ENCODE measurements around the gene PMF1.

Gene PMF1

DNA sequence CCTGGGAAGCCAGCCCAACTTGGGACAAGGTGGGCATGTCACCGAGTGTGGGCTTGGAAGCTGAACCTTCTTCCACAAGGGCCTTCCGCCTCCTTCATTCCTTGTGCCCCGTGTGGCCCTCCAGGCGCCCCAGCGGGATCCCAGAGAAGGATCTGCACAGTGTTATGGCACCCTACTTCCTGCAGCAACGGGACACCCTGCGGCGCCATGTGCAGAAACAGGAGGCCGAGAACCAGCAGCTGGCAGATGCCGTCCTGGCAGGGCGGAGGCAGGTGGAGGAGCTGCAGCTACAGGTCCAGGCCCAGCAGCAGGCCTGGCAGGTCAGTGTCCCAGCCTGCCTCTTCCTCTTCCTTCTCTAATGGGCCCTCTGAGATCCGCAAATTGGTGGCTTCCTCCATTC, 23.4 kb downstream of the PMF1 start:
- DNase-seq (ENCODE audit: low read depth) = no peak

DNA sequence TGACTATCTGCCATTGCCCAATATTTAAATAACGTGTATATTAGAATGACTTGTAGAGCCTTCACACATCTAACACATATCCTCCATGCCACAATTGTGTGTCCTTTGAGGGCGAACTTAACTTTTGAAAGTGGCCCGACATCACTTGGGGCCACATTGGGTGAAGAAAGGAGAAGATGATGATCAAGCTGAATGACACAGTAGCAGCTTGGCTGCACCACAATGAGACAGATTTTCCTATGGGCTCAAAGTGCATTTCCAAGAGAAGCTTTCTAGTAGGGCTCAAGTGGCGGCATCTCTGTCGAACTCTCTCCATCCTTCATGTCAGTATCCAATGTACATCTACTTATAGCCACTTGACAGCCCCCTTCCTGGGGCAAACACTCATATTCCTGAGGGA, 25.4 kb downstream of the PMF1 start:
- DNase-seq (ENCODE audit: low read depth) = no peak

DNA sequence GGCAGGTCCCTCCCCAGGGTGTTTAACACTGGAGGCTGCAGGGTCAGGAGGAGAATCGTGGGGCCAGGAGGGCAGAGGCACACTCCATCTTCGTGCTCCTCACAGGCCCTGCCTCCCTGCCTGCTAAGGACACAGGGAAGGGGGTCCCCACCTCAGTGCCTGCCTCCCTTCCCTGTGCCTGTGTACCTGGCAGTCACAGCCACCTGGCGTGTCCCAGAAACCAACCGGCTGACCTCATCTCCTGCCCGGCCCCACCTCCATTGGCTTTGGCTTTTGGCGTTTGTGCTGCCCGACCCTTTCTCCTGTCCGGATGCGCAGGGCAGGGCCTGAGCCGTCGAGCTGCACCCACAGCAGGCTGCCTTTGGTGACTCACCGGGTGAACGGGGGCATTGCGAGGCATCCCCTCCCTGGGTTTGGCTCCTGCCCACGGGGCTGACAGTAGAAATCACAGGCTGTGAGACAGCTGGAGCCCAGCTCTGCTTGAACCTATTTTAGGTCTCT, 28.6 kb downstream of the PMF1 start:
- DNase-seq (ENCODE audit: low read depth) = no peak

DNA sequence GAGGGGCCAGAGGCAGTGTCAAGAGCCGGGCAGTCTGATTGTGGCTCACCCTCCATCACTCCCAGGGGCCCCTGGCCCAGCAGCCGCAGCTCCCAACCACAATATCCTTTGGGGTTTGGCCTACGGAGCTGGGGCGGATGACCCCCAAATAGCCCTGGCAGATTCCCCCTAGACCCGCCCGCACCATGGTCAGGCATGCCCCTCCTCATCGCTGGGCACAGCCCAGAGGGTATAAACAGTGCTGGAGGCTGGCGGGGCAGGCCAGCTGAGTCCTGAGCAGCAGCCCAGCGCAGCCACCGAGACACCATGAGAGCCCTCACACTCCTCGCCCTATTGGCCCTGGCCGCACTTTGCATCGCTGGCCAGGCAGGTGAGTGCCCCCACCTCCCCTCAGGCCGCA, 29.1 kb downstream of the PMF1 start, which contains the start of gene BGLAP:
Gene BGLAP, plus strand, starts transcription at position 259 of the 400 bp plus-strand sequence. Its CDS starts 48 bp downstream, at position 307.
- DNase-seq (ENCODE audit: low read depth) = no peak

DNA sequence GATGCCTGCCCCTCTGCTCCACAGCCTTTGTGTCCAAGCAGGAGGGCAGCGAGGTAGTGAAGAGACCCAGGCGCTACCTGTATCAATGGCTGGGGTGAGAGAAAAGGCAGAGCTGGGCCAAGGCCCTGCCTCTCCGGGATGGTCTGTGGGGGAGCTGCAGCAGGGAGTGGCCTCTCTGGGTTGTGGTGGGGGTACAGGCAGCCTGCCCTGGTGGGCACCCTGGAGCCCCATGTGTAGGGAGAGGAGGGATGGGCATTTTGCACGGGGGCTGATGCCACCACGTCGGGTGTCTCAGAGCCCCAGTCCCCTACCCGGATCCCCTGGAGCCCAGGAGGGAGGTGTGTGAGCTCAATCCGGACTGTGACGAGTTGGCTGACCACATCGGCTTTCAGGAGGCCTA, 29.9 kb downstream of the PMF1 start:
- DNase-seq (ENCODE audit: low read depth) = no peak

DNA sequence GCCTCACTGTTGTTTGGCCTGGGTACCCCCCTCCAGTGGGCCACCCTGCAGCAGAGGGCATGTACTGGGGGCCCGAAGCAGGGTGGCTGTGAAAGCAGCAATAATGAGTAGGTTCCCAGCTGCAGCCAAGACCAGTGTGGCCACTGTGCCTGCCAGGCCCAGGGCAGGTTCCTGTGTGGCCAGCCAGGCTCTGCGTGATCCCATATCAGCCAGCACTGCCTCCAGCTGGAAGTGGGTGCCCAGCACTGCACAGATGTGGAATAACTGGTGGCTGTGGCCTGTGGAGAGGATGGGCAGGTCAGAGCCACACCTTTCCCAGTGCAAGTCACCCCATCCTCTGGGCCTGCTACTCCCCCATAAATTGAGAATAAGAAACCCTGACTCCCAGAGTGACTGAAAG, 31.3 kb downstream of the PMF1 start:
- DNase-seq (ENCODE audit: low read depth) = no peak

DNA sequence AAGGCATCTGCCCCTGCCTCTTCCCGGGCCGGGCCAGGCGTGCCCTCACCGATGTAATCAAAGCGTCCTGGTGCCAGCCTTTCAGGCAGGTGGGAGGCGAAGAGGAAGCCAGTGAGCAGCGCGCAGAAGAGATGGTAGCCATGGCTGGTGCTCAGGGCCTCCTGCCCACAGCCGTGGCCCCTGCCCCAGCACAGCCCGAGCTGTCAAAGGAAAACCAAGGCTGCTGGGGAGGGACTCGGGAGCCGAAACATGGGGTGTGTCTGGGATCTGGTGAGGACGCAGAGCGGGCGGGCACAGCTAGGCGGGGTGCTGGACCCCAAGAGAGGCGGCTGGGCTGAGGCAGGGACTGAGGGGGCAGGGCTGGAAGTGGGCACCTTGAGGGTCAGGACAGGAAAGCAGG, 31.9 kb downstream of the PMF1 start:
- DNase-seq (ENCODE audit: low read depth) = no peak

- no peak for DNase-seq (ENCODE audit: low read depth)
Measured at GRCh38 chr1:156245451-156246232, 32.8 kb downstream of the PMF1 start.

DNA sequence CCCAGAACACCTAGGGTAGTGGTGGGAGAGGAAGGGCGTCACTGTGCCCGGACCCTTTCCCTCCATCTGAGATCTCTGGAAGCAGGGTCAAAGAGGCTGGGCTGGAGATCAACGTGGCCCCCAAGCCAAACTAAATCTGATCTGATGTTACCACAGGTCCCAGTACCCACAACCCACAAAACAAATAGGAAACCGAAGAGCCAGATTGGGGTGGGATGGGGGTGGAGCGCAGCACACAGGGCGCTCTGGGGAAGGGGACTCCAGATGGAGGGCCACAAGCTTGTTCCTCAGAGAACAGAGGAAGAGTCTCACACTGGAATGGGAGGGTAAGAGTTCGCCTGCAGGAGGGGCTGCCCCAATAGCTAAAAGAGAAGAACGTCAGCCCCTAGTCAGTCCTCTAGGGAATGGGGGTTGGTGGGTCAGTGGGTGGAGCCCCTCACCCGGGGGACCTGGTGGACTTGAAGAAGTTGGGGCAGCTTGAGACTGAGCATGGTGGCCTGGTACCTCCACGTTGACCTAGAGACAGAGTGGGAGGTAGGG, 33.5 kb downstream of the PMF1 start:
- DNase-seq (ENCODE audit: low read depth) = no peak

GRCh38 chr1:156246781-156247459, 34.1 kb downstream of the PMF1 start:
- no peak for DNase-seq (ENCODE audit: low read depth)

DNA sequence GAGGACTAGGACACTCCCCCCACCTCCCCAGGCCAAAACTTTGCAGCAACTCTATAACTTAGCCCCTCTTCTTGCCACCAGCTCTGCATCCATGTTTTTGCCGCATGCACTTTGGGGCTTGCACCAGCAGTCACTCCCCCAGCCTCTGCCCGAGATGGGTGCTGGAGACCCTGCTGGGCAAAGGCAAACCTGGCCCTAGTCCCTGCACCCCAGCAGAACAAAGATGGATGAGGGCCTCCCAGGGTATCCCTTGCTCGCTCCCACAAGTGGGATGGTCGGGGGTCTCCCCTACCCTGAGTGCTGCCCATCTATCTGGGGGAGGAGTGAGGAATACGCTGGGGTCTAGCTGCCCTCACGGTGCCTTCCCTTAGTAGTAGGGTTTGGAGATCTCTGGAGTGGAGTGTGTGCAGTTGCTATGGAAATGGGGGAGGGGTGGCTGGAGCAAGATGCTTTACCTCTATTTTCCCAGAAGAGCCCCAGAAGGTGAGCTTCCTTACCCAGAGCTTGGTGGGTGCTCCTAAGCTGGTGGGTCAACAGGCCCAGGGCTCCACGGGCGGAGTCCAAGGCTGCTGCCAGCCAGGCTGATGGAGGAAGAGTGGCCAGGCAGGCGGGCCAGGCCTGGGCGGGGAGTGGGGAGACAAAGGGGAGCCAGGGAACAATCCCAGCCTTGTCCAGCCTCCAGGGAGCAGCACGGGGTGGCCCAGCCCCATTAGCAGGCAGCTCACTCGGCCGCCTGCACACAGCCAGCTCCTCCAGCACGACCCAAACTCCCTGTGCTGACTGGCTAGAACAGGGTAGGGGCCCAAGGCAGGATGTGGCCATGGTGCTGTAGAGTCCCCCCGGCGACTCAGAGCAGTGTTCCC, 34.9 kb downstream of the PMF1 start, which contains the start of gene PAQR6:
Gene PAQR6, minus strand, starts transcription at position 597 of the 863 bp plus-strand sequence. CDS start 1,325 bp downstream, outside the sequence.
- DNase-seq (ENCODE audit: low read depth) = no peak

- DNase-seq (ENCODE audit: low read depth) = no peak
Measured at GRCh38 chr1:156248323-156248683, 35.5 kb downstream of the PMF1 start.

- no peak for DNase-seq (ENCODE audit: low read depth)
Measured at GRCh38 chr1:156249593-156249992, 36.8 kb downstream of the PMF1 start.

- no peak for DNase-seq (ENCODE audit: low read depth)
Measured at GRCh38 chr1:156251527-156251926, 38.7 kb downstream of the PMF1 start.

DNA sequence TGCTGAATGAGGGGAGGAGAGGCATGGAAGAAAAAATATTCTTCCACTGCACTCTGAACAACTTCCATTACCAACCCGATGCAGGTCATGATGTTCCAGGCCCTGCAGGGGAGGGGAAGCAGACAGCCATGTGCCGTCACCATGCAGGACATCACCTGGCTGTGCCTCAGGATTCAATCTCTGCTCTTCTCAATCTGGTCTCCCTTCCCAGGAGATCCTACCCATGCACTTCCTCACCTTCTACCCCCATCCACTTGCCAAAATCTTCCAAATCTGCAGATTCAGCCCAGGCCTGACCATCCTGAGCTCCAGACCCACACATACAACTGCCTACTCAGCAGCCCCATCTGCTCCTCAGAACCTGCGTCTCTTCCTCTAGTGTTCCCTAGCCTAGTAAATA, 40.8 kb downstream of the PMF1 start:
- DNase-seq (ENCODE audit: low read depth) = no peak

DNA sequence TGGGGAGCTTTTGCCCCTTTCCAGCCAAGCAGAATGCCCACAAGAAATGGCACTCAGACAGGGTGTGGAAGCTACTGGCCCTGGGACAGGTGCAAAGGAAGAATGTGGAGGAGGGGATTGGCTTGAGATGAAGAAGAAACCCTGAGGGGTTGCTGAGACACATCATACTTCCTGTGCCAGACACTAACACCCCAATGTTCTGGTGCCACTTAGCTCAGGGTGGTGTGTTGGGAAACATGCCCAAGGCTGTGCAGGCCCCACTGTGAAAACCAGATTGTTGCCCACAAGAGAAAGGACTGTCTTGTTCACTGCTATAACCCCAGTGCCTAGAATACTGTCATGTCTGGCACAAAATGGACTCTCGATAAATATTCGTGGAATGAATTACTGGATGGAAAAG, 44.9 kb downstream of the PMF1 start:
- no peak for DNase-seq (ENCODE audit: low read depth)

- DNase-seq (ENCODE audit: low read depth) = no peak
Measured at GRCh38 chr1:156258859-156259258, 46.1 kb downstream of the PMF1 start.

- no peak for DNase-seq (ENCODE audit: low read depth)
Measured at GRCh38 chr1:156259805-156260204, 47.0 kb downstream of the PMF1 start.

DNA sequence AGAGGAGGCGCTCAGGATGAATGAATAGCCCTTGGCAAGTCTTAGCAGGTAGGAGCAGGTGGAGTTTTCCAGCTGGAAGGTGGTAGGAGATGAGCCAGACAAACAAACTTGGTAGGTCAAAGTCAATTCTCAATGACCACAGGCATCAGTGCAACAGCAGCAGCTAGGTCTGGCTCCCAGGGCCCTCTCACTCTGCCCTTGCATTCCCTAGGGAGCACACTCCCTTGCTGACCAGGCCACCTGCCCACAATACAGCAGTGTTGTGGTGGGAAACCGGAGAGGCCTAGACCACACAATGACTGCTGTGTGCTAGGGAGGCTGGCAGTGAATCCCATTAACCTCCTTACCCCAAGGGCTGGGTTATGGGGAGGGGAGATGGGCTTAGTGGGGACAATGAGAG, 48.1 kb downstream of the PMF1 start:
- no peak for DNase-seq (ENCODE audit: low read depth)

DNA sequence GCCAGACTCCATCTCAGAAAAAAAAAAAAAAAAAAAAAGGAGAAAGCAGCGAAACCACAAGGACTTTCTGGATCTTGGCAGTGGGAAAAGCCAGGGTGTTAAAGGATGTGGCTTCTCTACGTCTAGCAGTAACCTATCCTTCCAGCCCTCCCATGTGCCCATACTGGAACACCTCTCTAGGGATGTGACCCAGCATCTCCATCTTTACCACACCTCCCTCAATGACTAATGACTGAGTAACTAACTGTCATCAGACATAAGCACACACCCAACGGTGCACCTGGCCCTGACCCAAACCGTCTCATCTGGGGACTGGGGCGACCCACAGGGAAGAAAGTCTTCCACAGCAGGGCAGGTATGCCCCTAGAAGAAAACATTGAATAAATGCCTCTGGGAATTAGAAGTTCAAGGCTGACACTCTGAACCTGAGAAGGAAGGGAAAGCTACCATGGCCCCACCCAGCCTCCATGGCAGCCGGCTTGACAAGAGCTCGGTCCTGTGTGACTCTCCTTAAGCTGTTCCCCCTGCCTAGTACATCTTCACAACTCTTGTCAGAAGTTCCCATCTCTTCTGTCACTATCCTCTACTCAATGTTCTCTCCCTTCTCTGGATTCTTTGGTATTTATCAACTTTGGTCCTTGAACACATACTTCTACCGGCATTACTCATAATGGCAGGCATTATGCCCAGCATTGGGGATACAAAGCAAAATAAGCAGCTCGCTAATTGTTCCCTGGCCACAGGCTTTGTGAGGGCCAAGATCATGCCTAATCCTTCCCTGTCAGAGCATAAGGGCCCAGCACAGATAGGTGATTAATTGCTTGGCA, 49.9 kb downstream of the PMF1 start:
- DNase-seq (ENCODE audit: low read depth) = peak; percentile 77

GRCh38 chr1:156263288-156263655, 50.5 kb downstream of the PMF1 start:
- DNase-seq (ENCODE audit: low read depth) = no peak

Measured in GM04504 (cell line).